Neural cell (in vitro differentiated cells): Measurements from ENCODE around the gene CDKN2AIP. TPM values are rescaled to one million over a fixed set of nuclear protein-coding genes. Genes with fewer than 3 reads are reported as not detected.
"Not testable (repeated sequence)": the region's sequence is repeated elsewhere in the genome, so short reads cannot be mapped to it uniquely, and the experiment has no call there.

Experiments used
- H2AFZ ChIP-seq: fragments of 200-600, 300-800 bp; sonication (generic), shearing (Covaris generic); 2 replicates; pipeline ENCODE4 v1.6.0; 2014; ENCODE audit warnings: low read depth, mild to moderate bottlenecking, antibody characterized with exemption, low read length, moderate library complexity
- H3F3A ChIP-seq: fragments of 200-600 bp; shearing (Covaris generic); 2 replicates; pipeline ENCODE4 v1.6.1; 2016; ENCODE audit warnings: mild to moderate bottlenecking, moderate library complexity, mixed read lengths, antibody characterized with exemption, low read length; ENCODE audit not compliant: insufficient read depth, poor library complexity, severe bottlenecking
- H3K27ac ChIP-seq: fragments of 200-600, 300-800 bp; sonication (generic), shearing (Covaris generic); 2 replicates; pipeline ENCODE4 v1.5.1; 2014; ENCODE audit warnings: mild to moderate bottlenecking, low read length, moderate library complexity
- H3K27me3 ChIP-seq: fragments of 300-800, 200-600 bp; sonication (generic), shearing (Covaris generic); 2 replicates; pipeline ENCODE4 v1.6.0; 2014; ENCODE audit warnings: mild to moderate bottlenecking, low read depth, low read length, moderate library complexity; ENCODE audit not compliant: insufficient read depth
- H3K36me3 ChIP-seq: fragments of 300-800, 200-600 bp; sonication (generic), shearing (Covaris generic); 2 replicates; pipeline ENCODE4 v1.5.1; 2014; ENCODE audit warnings: mild to moderate bottlenecking, antibody characterized with exemption, low read length, moderate library complexity; ENCODE audit not compliant: insufficient read depth
- H3K4me2 ChIP-seq: fragments of 300-800, 200-600 bp; sonication (generic), shearing (Covaris generic); 2 replicates; pipeline ENCODE4 v1.6.0; 2014; ENCODE audit warnings: mild to moderate bottlenecking, low read length
- H3K4me3 ChIP-seq: fragments of 300-800, 200-600 bp; sonication (generic), shearing (Covaris generic); 2 replicates; pipeline ENCODE4 v1.5.1; 2014; ENCODE audit warnings: mild to moderate bottlenecking, low read length, moderate library complexity
- H3K79me2 ChIP-seq: fragments of 200-600 bp; shearing (Covaris generic); replicated peaks from 2 replicates; pipeline ENCODE4 v1.6.0; 2014; ENCODE audit warnings: mild to moderate bottlenecking, low read length, moderate library complexity; ENCODE audit not compliant: insufficient read depth
- H3K9ac ChIP-seq: fragments of 300-800, 200-600 bp; sonication (generic), shearing (Covaris generic); 2 replicates; pipeline ENCODE4 v1.6.1; 2016; ENCODE audit warnings: mild to moderate bottlenecking, low read length, mixed read lengths
- H3K9me2 ChIP-seq: fragments of 200-600 bp; shearing (Covaris generic); 2 replicates; pipeline ENCODE4 v1.6.1; 2016; ENCODE audit warnings: mild to moderate bottlenecking, low read length, mixed read lengths; ENCODE audit not compliant: insufficient read depth
- H3K9me3 ChIP-seq: fragments of 200-600, 300-800 bp; sonication (generic), shearing (Covaris generic); 2 replicates; pipeline ENCODE4 v1.6.1; 2016; ENCODE audit warnings: mild to moderate bottlenecking, mixed run types, low read length, moderate library complexity, mixed read lengths
- H4K20me1 ChIP-seq: fragments of 200-600 bp; shearing (Covaris generic); 2 replicates; pipeline ENCODE4 v1.6.1; 2016; ENCODE audit warnings: mild to moderate bottlenecking, mixed run types; ENCODE audit not compliant: insufficient read depth
- CTCF ChIP-seq: fragments of 450-650 bp; IDR thresholded peaks from 2 replicates; pipeline ENCODE4 v1.5.1; 2014; ENCODE audit warnings: antibody characterized with exemption, mild to moderate bottlenecking, moderate library complexity; ENCODE audit not compliant: poor library complexity, severe bottlenecking
- EP300 ChIP-seq: fragments of 450-650 bp; conservative IDR thresholded peaks from 2 replicates; pipeline ENCODE4 v1.6.1; 2014; ENCODE audit warnings: antibody characterized with exemption, mild to moderate bottlenecking, moderate library complexity; ENCODE audit not compliant: poor library complexity, severe bottlenecking
- EZH2 ChIP-seq: fragments of 200-600, 300-800 bp; shearing (Covaris generic), sonication (generic); IDR thresholded peaks from 2 replicates; pipeline ENCODE4 v1.6.1; 2014; ENCODE audit warnings: antibody characterized with exemption, low read length, borderline replicate concordance, mild to moderate bottlenecking; ENCODE audit not compliant: insufficient read depth, poor library complexity, severe bottlenecking
- MXI1 ChIP-seq: fragments of 450-650 bp; conservative IDR thresholded peaks from 2 replicates; pipeline ENCODE4 v1.6.1; 2014; ENCODE audit warnings: antibody characterized with exemption, mild to moderate bottlenecking; ENCODE audit not compliant: poor library complexity, severe bottlenecking
- POLR2AphosphoS5 ChIP-seq: IDR thresholded peaks from 2 replicates; pipeline ENCODE4 v1.6.1; 2012
- RAD21 ChIP-seq: fragments of 450-650 bp; conservative IDR thresholded peaks from 2 replicates; pipeline ENCODE4 v1.6.1; 2014; ENCODE audit warnings: antibody characterized with exemption, mild to moderate bottlenecking, moderate library complexity
- REST ChIP-seq: IDR thresholded peaks from 2 replicates; pipeline ENCODE4 v1.6.1; 2012; ENCODE audit warnings: borderline replicate concordance
- SMC3 ChIP-seq: fragments of 450-650 bp; conservative IDR thresholded peaks from 2 replicates; pipeline ENCODE4 v1.6.1; 2014; ENCODE audit warnings: antibody characterized with exemption, mild to moderate bottlenecking, moderate library complexity; ENCODE audit not compliant: poor library complexity
- TAF1 ChIP-seq: IDR thresholded peaks from 2 replicates; pipeline ENCODE4 v1.6.1; 2012; ENCODE audit warnings: low read depth
- polyA plus RNA-seq: library from polyadenylated mRNA; depleted of rRNA; stranded (reverse); fragments of >200 nt; gene quantifications from 2 replicates; pipeline ENCODE4 v1.2.3, GENCODE V29; 2014

CDKN2AIP gene
- polyA plus RNA-seq, 1 donor from 2014 or later = 58.9 TPM

- H3K4me2 ChIP-seq, H3K36me3 ChIP-seq, H3K4me3 ChIP-seq, H3K27me3 ChIP-seq, H3K79me2 ChIP-seq, H2AFZ ChIP-seq, H3K9ac ChIP-seq, H3K9me2 ChIP-seq, H3K27ac ChIP-seq, H3F3A ChIP-seq, H4K20me1 ChIP-seq, H3K9me3 ChIP-seq: not testable (repeated sequence)
Measured at GRCh38 chr4:183463903-183464619, 19.6 kb downstream of the CDKN2AIP start.

GRCh38 chr4:183465879-183466278 is 21.4 kb downstream of the CDKN2AIP start:
- H3K9me3 ChIP-seq, H3K36me3 ChIP-seq, H3K4me3 ChIP-seq, H3K79me2 ChIP-seq, H3K9me2 ChIP-seq, H4K20me1 ChIP-seq, H2AFZ ChIP-seq, H3K27me3 ChIP-seq, H3F3A ChIP-seq, H3K27ac ChIP-seq, H3K9ac ChIP-seq, H3K4me2 ChIP-seq: not testable (repeated sequence)

- no peak overlapping the region for H3K9ac ChIP-seq
- H3K27ac ChIP-seq = no peak overlapping the region
- no peak overlapping the region for H3K4me2 ChIP-seq
- H3K9me2 ChIP-seq = no peaks in the 10 kb centered on the region
- H3K27me3 ChIP-seq = no peaks in the 10 kb centered on the region
- H4K20me1 ChIP-seq = no peaks in the 10 kb centered on the region
- H3K4me3 ChIP-seq = no peak overlapping the region
- H3K36me3 ChIP-seq = no peaks in the 10 kb centered on the region
- H3F3A ChIP-seq = no peaks in the 10 kb centered on the region
- H3K9me3 ChIP-seq = no peaks in the 10 kb centered on the region
- H2AFZ ChIP-seq = no peak overlapping the region
- H3K79me2 ChIP-seq = no peaks in the 10 kb centered on the region
- no peak for TF ChIP-seq REST
- no peak for TF ChIP-seq EP300
- no peak for TF ChIP-seq TAF1
- TF ChIP-seq CTCF = no peak
- no peak for TF ChIP-seq SMC3
- TF ChIP-seq RAD21 = no peak
- TF ChIP-seq MXI1 = no peak
- TF ChIP-seq POLR2AphosphoS5 = no peak
- TF ChIP-seq EZH2 = no peak
Measured at GRCh38 chr4:183467246-183467645, 22.8 kb downstream of the CDKN2AIP start.
